Endothelial cell of umbilical vein (primary cell): ENCODE data around the gene RBMX2. TPM values are rescaled to one million over a fixed set of nuclear protein-coding genes. Genes with fewer than 3 reads are reported as not detected.

Experiments used
- BruUV-seq: library from RNA; stranded (reverse); fragments of 400-500 nt; replicated peaks from 2 replicates; lab custom pipeline; 2021; lab: Mats Ljungman, UMichigan
- CTCF ChIA-PET: fragments of 300-600, 350-600 bp; sonication (Branson Sonifier 250); formaldehyde crosslinking; loops from one replicate; lab custom pipeline; 2021; ENCODE audit warnings: antibody characterized with exemption, inconsistent platforms; lab: Charles Lee
- POLR2A ChIA-PET: fragments of 300-600, 350-600 bp; sonication (Branson Sonifier 250); formaldehyde crosslinking; loops from one replicate; lab custom pipeline; 2021; ENCODE audit warnings: antibody characterized with exemption, inconsistent platforms; lab: Charles Lee
- DNase-seq: peaks from one replicate; pipeline ENCODE4 v3.0.0-alpha.2; 2011; ENCODE audit warnings: low read depth, low spot score
- FAIRE-seq: peaks from 2 replicates; lab custom pipeline; 2011; peaks lifted over from hg19 to GRCh38; lab: Jason Lieb, UNC
- H2AFZ ChIP-seq: 2 replicates; pipeline ENCODE4 v1.6.0; 2012; ENCODE audit warnings: low read depth, low read length, control low read depth, inconsistent platforms
- H3K27ac ChIP-seq: 2 replicates; pipeline ENCODE4 v1.5.1; 2011; ENCODE audit warnings: low read depth, mild to moderate bottlenecking, control low read depth, low read length, moderate library complexity; ENCODE audit not compliant: insufficient read depth
- H3K27me3 ChIP-seq, 2 experiments: 2 replicates each; pipeline versions ENCODE4 v1.6.0 to v1.6.1; 2011; ENCODE audit warnings: low read length in 2 of 2, mixed read lengths in 1 of 2; ENCODE audit not compliant: control insufficient read depth in 2 of 2, insufficient read depth in 2 of 2
- H3K36me3 ChIP-seq, 2 experiments: 2 replicates in 1 of 2; 3 replicates in 1 of 2; pipeline ENCODE4 v1.5.1; 2011; ENCODE audit warnings: low read length in 2 of 2, mild to moderate bottlenecking in 1 of 2, moderate library complexity in 1 of 2; ENCODE audit not compliant: control insufficient read depth in 2 of 2, insufficient read depth in 2 of 2; ENCODE audit errors: extremely low read depth in 1 of 2
- H3K4me1 ChIP-seq: 3 replicates; pipeline ENCODE4 v1.5.1; 2011; ENCODE audit warnings: mild to moderate bottlenecking, low read length; ENCODE audit not compliant: control insufficient read depth, insufficient read depth; ENCODE audit errors: extremely low read depth
- H3K4me2 ChIP-seq: 2 replicates; pipeline ENCODE4 v1.6.1; 2011; ENCODE audit warnings: low read length, control low read depth, mixed read lengths; ENCODE audit not compliant: insufficient read depth
- H3K4me3 ChIP-seq, 3 experiments: fragments of 200-600 bp in 1 of 3; sonication (generic), shearing (Covaris generic) in 1 of 3; replicated peaks in 1 of 3; 2 replicates each; pipeline ENCODE4 v1.5.1; 2011 to 2016; ENCODE audit warnings: control low read depth in 3 of 3, low read length in 3 of 3, mild to moderate bottlenecking in 2 of 3, inconsistent platforms in 1 of 3, low read depth in 1 of 3, moderate library complexity in 1 of 3; ENCODE audit not compliant: insufficient read depth in 1 of 3
- H3K79me2 ChIP-seq: 2 replicates; pipeline ENCODE4 v1.6.0; 2012; ENCODE audit warnings: low read length, inconsistent platforms; ENCODE audit not compliant: control insufficient read depth, insufficient read depth
- H3K9ac ChIP-seq: replicated peaks from 2 replicates; pipeline ENCODE3; 2011; ENCODE audit warnings: low read length, control low read depth; ENCODE audit not compliant: insufficient read depth; ENCODE audit errors: extremely low read depth
- H3K9me1 ChIP-seq: replicated peaks from 3 replicates; pipeline ENCODE4 v1.6.0; 2011; ENCODE audit warnings: mild to moderate bottlenecking, low read length; ENCODE audit not compliant: control insufficient read depth, insufficient read depth; ENCODE audit errors: extremely low read depth
- H3K9me3 ChIP-seq: replicated peaks from 2 replicates; pipeline ENCODE4 v1.5.1; 2012; ENCODE audit warnings: low read length, inconsistent platforms; ENCODE audit not compliant: control insufficient read depth, insufficient read depth
- H4K20me1 ChIP-seq: replicated peaks from 2 replicates; pipeline ENCODE3; 2011; ENCODE audit warnings: mild to moderate bottlenecking, low read length; ENCODE audit not compliant: control insufficient read depth, insufficient read depth; ENCODE audit errors: extremely low read depth
- EZH2 ChIP-seq: IDR thresholded peaks from 2 replicates; pipeline ENCODE4 v1.6.1; 2012; ENCODE audit warnings: borderline replicate concordance, low read depth, mild to moderate bottlenecking, moderate library complexity, low read length, inconsistent platforms; ENCODE audit not compliant: severe bottlenecking
- FOS ChIP-seq: IDR thresholded peaks from 2 replicates; pipeline ENCODE4 v1.6.1; 2011; ENCODE audit warnings: mild to moderate bottlenecking, low read length, moderate library complexity, borderline replicate concordance; ENCODE audit not compliant: insufficient read depth
- GATA2 ChIP-seq: IDR thresholded peaks from 2 replicates; pipeline ENCODE4 v1.7.0; 2011; ENCODE audit warnings: low read depth, mild to moderate bottlenecking, moderate library complexity, mixed read lengths, low read length; ENCODE audit not compliant: insufficient read length, insufficient read depth
- MYC ChIP-seq: IDR thresholded peaks from one replicate; pipeline ENCODE4 v1.6.1; 2011; ENCODE audit warnings: mild to moderate bottlenecking, low read depth, low read length
- dilution Hi-C: fragments of 300-500 bp; cut with MboI; formaldehyde crosslinking; loops from one replicate; pipeline ENCODE4 v1.15.0; 2019; ENCODE audit warnings: low sequenced_read_pairs; ENCODE audit not compliant: extremely low pct_ligation_motif_present
- intact Hi-C: fragments of 100-400 bp; cut with micrococcal nuclease; formaldehyde crosslinking; loops from one replicate; pipeline ENCODE4 v1.10.0; 2022
- polyA plus RNA-seq, 4 experiments: library from polyadenylated mRNA; depleted of rRNA in 3 of 4; stranded (reverse) in 3 of 4; unstranded in 1 of 4; fragments of >200 nt; gene quantifications; 2 replicates each; pipeline versions ENCODE4 v1.2.1 to v1.2.3, GENCODE V29; 2011 to 2012; ENCODE audit warnings: missing spikeins in 1 of 4
- total RNA-seq: library from RNA; stranded (reverse); gene quantifications from 2 replicates; pipeline ENCODE4 v1.2.3, GENCODE V29; 2021
- TF ChIP-seq, protein P1 (sequence below), 2 donors: IDR thresholded peaks; 1 replicate in 1 of 2; 2 replicates in 1 of 2; pipeline ENCODE4 v1.5.1; 2011; ENCODE audit warnings: low read length in 2 of 2, mild to moderate bottlenecking in 2 of 2, moderate library complexity in 2 of 2, control low read depth in 1 of 2, inconsistent platforms in 1 of 2, low read depth in 1 of 2; ENCODE audit not compliant: insufficient read depth in 1 of 2; ENCODE audit errors: extremely low read depth in 1 of 2

Gene RBMX2
- total and polyA plus RNA-seq, 2 donors (not counting 3 experiments of a cell fraction or from before 2014, with no cell fraction given): 10.6 to 21.1 TPM

DNA sequence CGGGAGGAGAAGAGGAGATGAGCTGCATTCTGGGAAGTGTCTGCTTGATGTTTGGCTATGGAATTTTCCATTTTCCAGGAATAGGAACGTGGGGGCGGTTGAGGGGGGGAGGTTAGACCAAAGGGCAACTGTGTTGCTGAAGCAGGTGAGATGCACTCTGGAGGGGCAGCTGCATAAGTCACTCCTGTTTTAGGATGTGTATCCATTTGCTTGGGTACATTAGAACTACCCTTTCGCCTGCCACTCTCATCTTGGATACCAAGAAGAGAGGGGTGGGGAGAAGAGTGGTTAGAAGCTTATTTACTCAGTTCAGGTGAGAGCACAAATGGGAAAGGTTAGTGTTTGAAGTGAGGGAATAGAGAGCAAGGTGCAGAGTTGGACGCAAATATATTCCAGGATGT, 15.4 kb upstream of the RBMX2 start:
- TF ChIP-seq GATA2 (no peak), EZH2 (no peak), MYC (no peak), FOS (no peak)
- TF ChIP-seq, protein P1, sequence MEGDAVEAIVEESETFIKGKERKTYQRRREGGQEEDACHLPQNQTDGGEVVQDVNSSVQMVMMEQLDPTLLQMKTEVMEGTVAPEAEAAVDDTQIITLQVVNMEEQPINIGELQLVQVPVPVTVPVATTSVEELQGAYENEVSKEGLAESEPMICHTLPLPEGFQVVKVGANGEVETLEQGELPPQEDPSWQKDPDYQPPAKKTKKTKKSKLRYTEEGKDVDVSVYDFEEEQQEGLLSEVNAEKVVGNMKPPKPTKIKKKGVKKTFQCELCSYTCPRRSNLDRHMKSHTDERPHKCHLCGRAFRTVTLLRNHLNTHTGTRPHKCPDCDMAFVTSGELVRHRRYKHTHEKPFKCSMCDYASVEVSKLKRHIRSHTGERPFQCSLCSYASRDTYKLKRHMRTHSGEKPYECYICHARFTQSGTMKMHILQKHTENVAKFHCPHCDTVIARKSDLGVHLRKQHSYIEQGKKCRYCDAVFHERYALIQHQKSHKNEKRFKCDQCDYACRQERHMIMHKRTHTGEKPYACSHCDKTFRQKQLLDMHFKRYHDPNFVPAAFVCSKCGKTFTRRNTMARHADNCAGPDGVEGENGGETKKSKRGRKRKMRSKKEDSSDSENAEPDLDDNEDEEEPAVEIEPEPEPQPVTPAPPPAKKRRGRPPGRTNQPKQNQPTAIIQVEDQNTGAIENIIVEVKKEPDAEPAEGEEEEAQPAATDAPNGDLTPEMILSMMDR (IDR thresholded peaks at IDR 0.05; ENCODE audit: extremely low read depth in 1 of 2, insufficient read depth in 1 of 2, low read depth in 1 of 2, low read length in 2 of 2): no peak
- H2AFZ ChIP-seq: no peak overlapping the region
- H3K4me1 ChIP-seq: no peaks in the 10 kb centered on the region
- ChIA-PET CTCF (interaction anchor here (1.8 kb wide), 1 partner anchor 530 kb away, joined by 5 read pairs; no protein-coding TSS in a partner anchor), POLR2A (no interaction called here)
- no TSS peak for BruUV-seq
- H3K9me3 ChIP-seq: no peaks in the 10 kb centered on the region
- H3K4me2 ChIP-seq: no peak overlapping the region
- FAIRE-seq (no peak), DNase-seq (no peak)
- intact Hi-C loops: no loop called here
- H3K9ac ChIP-seq: no peak overlapping the region
- H3K4me3 ChIP-seq: no peak overlapping the region
- no peaks in the 10 kb centered on the region for H3K9me1 ChIP-seq
- H3K27ac ChIP-seq: no peak overlapping the region
- no peaks in the 10 kb centered on the region for H3K36me3 ChIP-seq
- no peaks in the 10 kb centered on the region for H3K79me2 ChIP-seq
- dilution Hi-C loops: no loop called here
- no peaks in the 10 kb centered on the region for H4K20me1 ChIP-seq
- no peaks in the 10 kb centered on the region for H3K27me3 ChIP-seq
